K562 (cell line): Measurements from ENCODE around the gene GPX6. TPM values are rescaled to one million over a fixed set of nuclear protein-coding genes. Genes with fewer than 3 reads are reported as not detected.

Experiments used
- CBX2 ChIP-seq: fragments of 200-600 bp; sonication (generic); IDR thresholded peaks from one replicate; pipeline ENCODE4 v1.6.1; 2012; ENCODE audit warnings: mild to moderate bottlenecking, low read length, inconsistent platforms; ENCODE audit not compliant: insufficient read depth, poor library complexity, severe bottlenecking
- CHCHD3 ChIP-seq: fragments of 250-450 bp; sonication (Bioruptor Pico); IDR thresholded peaks from 2 replicates; pipeline ENCODE4 v2.1.2; 2022; ENCODE audit warnings: mild to moderate bottlenecking
- GABPB2 ChIP-seq: fragments of 250-450 bp; sonication (Bioruptor Pico); conservative IDR thresholded peaks from 2 replicates; pipeline ENCODE4 v1.5.1; 2021; ENCODE audit warnings: mild to moderate bottlenecking
- HCFC1 ChIP-seq: IDR thresholded peaks from 2 replicates; pipeline ENCODE4 v1.6.1; 2012; ENCODE audit warnings: low read depth, low read length, improper control_type of control experiment
- KAT8 ChIP-seq: fragments of 450-650 bp; IDR thresholded peaks from 2 replicates; pipeline ENCODE4 v1.6.1; 2016; ENCODE audit warnings: low read depth, mild to moderate bottlenecking
- MCM2 ChIP-seq: fragments of 450-650 bp; IDR thresholded peaks from 2 replicates; pipeline ENCODE4 v1.6.1; 2017; ENCODE audit warnings: low read depth, mild to moderate bottlenecking
- MTA1 ChIP-seq: fragments of 450-650 bp; IDR thresholded peaks from 2 replicates; pipeline ENCODE4 v1.6.1; 2017; ENCODE audit warnings: borderline replicate concordance
- NCOA4 ChIP-seq: fragments of 450-650 bp; IDR thresholded peaks from 2 replicates; pipeline ENCODE4 v1.6.1; 2018; ENCODE audit warnings: mild to moderate bottlenecking; ENCODE audit not compliant: partially characterized antibody
- NUFIP1 ChIP-seq: fragments of 450-650 bp; IDR thresholded peaks from 2 replicates; pipeline ENCODE4 v1.6.1; 2018; ENCODE audit not compliant: partially characterized antibody
- PRMT5 ChIP-seq: sonication (generic); formaldehyde crosslinking; IDR thresholded peaks from 2 replicates; pipeline ENCODE4 v1.5.0; 2020; ENCODE audit warnings: missing genetic modification reagents
- PTBP1 ChIP-seq: fragments of 200-400 bp; formaldehyde crosslinking; IDR thresholded peaks from 2 replicates; pipeline ENCODE4 v1.6.1; 2017; ENCODE audit warnings: low read depth, low read length
- ZC3H4 ChIP-seq: sonication (generic); formaldehyde crosslinking; IDR thresholded peaks from 2 replicates; pipeline ENCODE4 v1.9.0; 2021; ENCODE audit warnings: missing genetic modification reagents, borderline replicate concordance
- ZNF184 ChIP-seq: sonication (generic); formaldehyde crosslinking; IDR thresholded peaks from 2 replicates; pipeline ENCODE4 v1.5.0; 2020; ENCODE audit warnings: missing genetic modification reagents
- ZNF76 ChIP-seq: fragments of 250-450 bp; sonication (Bioruptor Pico); IDR thresholded peaks from 2 replicates; pipeline ENCODE4 v1.4.0; 2020; ENCODE audit warnings: mild to moderate bottlenecking, moderate library complexity, borderline replicate concordance
- ZNF766 ChIP-seq: fragments of 200-800 bp; sonication (Bioruptor generic); conservative IDR thresholded peaks from 2 replicates; pipeline ENCODE4 v1.6.1; 2016; ENCODE audit warnings: missing genetic modification characterization, missing compliant biosample characterization
- polyA plus RNA-seq, 8 experiments: library from polyadenylated mRNA; depleted of rRNA in 4 of 8; stranded (reverse) in 5 of 8; unstranded in 3 of 8; fragments of >200 nt; fragmentation: Nextera tagmentation in 2 of 8; fragmentation: Illumina TruSeq in 1 of 8; extraction: Ambion mirVana in 2 of 8; extraction: Trizol in 1 of 8; gene quantifications; 2 replicates each; pipeline versions ENCODE4 v1.2.1 to v1.2.3, GENCODE V29; 2011 to 2014; ENCODE audit warnings: inconsistent platforms in 1 of 8, missing spikeins in 1 of 8
- total RNA-seq, 7 experiments: library from RNA; depleted of rRNA in 6 of 7; stranded (reverse); fragments of >200 nt in 6 of 7; fragmentation: Illumina TruSeq in 2 of 7; extraction: Trizol in 2 of 7; gene quantifications; 2 replicates each; pipeline versions ENCODE4 v1.2.1 to v1.2.3, GENCODE V29; 2011 to 2021; ENCODE audit warnings: low replicate concordance in 1 of 7
- TF ChIP-seq, protein P1 (sequence below): fragments of 250-450 bp; sonication (Bioruptor Pico); IDR thresholded peaks from 2 replicates; pipeline ENCODE4 v1.4.0; 2020
- TF ChIP-seq, protein P2 (sequence below): fragments of 250-450 bp; sonication (Bioruptor Pico); IDR thresholded peaks from 2 replicates; pipeline ENCODE4 v1.4.0; 2020; ENCODE audit warnings: borderline replicate concordance
- TF ChIP-seq, protein P3 (sequence below): fragments of 450-650 bp; IDR thresholded peaks from 2 replicates; pipeline ENCODE4 v1.7.1; 2018; ENCODE audit warnings: mild to moderate bottlenecking, low read depth; ENCODE audit not compliant: partially characterized antibody

The GPX6 gene
- total and polyA plus RNA-seq, 9 of the 15 experiments (the other 6 are each of a cell fraction or from before 2014, with no cell fraction given) = not detected

DNA sequence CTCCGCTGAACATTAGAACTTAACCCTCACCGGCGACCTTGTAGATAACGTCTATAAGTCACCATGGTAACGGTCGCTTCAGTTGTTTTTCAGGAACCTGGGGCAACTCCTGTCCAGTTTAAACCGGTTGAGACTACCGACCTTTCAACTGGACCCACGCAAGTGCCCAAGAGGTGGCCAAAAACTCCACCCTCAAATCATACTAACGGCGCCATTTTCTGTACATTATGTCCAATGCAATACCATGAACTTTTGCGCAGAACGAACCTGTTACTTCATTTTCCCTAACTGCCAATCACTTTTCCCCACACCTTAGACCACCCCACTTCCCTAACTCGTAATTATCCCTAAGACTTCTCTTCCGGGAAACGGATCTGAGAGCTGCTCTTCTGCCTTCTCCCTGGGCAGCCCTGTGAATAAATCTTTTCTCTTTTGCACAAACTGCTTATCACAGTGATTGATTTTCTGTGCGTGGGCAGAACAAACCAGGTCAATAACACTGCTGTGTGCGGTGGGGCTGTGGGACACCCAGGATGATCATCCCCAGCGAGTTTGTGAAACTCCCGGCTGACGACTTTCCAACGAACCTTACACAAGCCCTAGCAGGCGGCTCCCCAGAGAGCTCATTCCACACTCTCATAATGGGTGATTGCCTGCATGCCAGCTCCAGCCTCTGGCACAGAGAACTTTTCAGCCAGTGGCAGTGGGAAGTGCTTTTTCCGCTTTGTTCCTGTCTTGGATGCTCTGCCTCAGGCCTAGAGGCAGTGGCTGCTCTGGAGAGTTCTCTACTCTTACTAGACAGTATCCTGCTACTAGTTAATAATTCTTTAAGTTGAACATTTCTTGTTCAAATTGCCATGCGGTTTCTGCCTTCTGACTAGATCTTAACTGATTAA, 38.6 kb upstream of the GPX6 start (continued):
- TF ChIP-seq, protein P1, sequence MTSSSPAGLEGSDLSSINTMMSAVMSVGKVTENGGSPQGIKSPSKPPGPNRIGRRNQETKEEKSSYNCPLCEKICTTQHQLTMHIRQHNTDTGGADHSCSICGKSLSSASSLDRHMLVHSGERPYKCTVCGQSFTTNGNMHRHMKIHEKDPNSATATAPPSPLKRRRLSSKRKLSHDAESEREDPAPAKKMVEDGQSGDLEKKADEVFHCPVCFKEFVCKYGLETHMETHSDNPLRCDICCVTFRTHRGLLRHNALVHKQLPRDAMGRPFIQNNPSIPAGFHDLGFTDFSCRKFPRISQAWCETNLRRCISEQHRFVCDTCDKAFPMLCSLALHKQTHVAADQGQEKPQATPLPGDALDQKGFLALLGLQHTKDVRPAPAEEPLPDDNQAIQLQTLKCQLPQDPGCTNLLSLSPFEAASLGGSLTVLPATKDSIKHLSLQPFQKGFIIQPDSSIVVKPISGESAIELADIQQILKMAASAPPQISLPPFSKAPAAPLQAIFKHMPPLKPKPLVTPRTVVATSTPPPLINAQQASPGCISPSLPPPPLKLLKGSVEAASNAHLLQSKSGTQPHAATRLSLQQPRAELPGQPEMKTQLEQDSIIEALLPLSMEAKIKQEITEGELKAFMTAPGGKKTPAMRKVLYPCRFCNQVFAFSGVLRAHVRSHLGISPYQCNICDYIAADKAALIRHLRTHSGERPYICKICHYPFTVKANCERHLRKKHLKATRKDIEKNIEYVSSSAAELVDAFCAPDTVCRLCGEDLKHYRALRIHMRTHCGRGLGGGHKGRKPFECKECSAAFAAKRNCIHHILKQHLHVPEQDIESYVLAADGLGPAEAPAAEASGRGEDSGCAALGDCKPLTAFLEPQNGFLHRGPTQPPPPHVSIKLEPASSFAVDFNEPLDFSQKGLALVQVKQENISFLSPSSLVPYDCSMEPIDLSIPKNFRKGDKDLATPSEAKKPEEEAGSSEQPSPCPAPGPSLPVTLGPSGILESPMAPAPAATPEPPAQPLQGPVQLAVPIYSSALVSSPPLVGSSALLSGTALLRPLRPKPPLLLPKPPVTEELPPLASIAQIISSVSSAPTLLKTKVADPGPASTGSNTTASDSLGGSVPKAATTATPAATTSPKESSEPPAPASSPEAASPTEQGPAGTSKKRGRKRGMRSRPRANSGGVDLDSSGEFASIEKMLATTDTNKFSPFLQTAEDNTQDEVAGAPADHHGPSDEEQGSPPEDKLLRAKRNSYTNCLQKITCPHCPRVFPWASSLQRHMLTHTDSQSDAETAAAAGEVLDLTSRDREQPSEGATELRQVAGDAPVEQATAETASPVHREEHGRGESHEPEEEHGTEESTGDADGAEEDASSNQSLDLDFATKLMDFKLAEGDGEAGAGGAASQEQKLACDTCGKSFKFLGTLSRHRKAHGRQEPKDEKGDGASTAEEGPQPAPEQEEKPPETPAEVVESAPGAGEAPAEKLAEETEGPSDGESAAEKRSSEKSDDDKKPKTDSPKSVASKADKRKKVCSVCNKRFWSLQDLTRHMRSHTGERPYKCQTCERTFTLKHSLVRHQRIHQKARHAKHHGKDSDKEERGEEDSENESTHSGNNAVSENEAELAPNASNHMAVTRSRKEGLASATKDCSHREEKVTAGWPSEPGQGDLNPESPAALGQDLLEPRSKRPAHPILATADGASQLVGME (CRISPR knock-in tag) = peak; percentile 39; the same call in 1 of the 2 replicates
- TF ChIP-seq ZNF184 = no peak
- TF ChIP-seq KAT8 = 0 out of 2 replicates have a peak, but pooled peaks have one; percentile 42
- TF ChIP-seq HCFC1 = no peak
- TF ChIP-seq ZNF766 (CRISPR knock-in tag) = peak; percentile 93
- TF ChIP-seq, protein P2, sequence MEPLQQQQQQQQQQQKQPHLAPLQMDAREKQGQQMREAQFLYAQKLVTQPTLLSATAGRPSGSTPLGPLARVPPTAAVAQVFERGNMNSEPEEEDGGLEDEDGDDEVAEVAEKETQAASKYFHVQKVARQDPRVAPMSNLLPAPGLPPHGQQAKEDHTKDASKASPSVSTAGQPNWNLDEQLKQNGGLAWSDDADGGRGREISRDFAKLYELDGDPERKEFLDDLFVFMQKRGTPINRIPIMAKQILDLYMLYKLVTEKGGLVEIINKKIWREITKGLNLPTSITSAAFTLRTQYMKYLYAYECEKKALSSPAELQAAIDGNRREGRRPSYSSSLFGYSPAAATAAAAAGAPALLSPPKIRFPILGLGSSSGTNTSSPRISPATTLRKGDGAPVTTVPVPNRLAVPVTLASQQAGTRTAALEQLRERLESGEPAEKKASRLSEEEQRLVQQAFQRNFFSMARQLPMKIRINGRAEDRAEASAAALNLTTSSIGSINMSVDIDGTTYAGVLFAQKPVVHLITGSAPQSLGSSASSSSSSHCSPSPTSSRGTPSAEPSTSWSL (CRISPR knock-in tag) = no peak
- TF ChIP-seq ZNF76 (CRISPR knock-in tag) = 0 out of 2 replicates have a peak, but pooled peaks have one; percentile 65
- TF ChIP-seq ZC3H4 (CRISPR knock-in tag) = no peak
- TF ChIP-seq NCOA4 = no peak
- no peak for TF ChIP-seq PTBP1
- TF ChIP-seq PRMT5 (CRISPR knock-in tag) = no peak
- TF ChIP-seq MTA1 = peak; percentile 59
- TF ChIP-seq NUFIP1 = no peak
- TF ChIP-seq, protein P3, sequence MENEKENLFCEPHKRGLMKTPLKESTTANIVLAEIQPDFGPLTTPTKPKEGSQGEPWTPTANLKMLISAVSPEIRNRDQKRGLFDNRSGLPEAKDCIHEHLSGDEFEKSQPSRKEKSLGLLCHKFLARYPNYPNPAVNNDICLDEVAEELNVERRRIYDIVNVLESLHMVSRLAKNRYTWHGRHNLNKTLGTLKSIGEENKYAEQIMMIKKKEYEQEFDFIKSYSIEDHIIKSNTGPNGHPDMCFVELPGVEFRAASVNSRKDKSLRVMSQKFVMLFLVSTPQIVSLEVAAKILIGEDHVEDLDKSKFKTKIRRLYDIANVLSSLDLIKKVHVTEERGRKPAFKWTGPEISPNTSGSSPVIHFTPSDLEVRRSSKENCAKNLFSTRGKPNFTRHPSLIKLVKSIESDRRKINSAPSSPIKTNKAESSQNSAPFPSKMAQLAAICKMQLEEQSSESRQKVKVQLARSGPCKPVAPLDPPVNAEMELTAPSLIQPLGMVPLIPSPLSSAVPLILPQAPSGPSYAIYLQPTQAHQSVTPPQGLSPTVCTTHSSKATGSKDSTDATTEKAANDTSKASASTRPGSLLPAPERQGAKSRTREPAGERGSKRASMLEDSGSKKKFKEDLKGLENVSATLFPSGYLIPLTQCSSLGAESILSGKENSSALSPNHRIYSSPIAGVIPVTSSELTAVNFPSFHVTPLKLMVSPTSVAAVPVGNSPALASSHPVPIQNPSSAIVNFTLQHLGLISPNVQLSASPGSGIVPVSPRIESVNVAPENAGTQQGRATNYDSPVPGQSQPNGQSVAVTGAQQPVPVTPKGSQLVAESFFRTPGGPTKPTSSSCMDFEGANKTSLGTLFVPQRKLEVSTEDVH = no peak
- 0 out of 2 replicates have a peak, but pooled peaks have one; percentile 16 for TF ChIP-seq GABPB2 (CRISPR knock-in tag)
- no peak for TF ChIP-seq MCM2
- no peak for TF ChIP-seq CBX2
- no peak for TF ChIP-seq CHCHD3 (CRISPR knock-in tag)
